Suprapubic skin (tissue), 4 donors: Measurements from ENCODE around the gene CNPPD1. TPM values are rescaled to one million over a fixed set of nuclear protein-coding genes. Genes with fewer than 3 reads are reported as not detected.

ENCODE experiments used
- DNase-seq, 2 donors: peaks; one replicate each; pipeline ENCODE4 v3.0.0-alpha.2; 2019; ENCODE audit warnings: low spot score in 2 of 2
- H3K27ac ChIP-seq: fragments of 200-600 bp; sonication (generic); one replicate; pipeline ENCODE4 v1.5.1; 2019
- H3K27me3 ChIP-seq: fragments of 200-600 bp; sonication (generic); one replicate; pipeline ENCODE4 v1.5.1; 2019
- H3K36me3 ChIP-seq: fragments of 200-600 bp; sonication (generic); one replicate; pipeline ENCODE4 v1.5.1; 2019
- H3K4me1 ChIP-seq: fragments of 200-600 bp; sonication (generic); one replicate; pipeline ENCODE4 v1.5.1; 2019
- H3K4me3 ChIP-seq: fragments of 200-600 bp; sonication (generic); one replicate; pipeline ENCODE4 v1.5.1; 2019; ENCODE audit warnings: mild to moderate bottlenecking
- H3K9me3 ChIP-seq: fragments of 200-600 bp; sonication (generic); one replicate; pipeline ENCODE4 v1.5.1; 2019
- CTCF ChIP-seq, 2 donors: fragments of 200-600 bp in 1 of 2; fragments of 450-650 bp in 1 of 2; sonication (generic) in 1 of 2; IDR thresholded peaks; one replicate each; pipeline ENCODE4 v1.5.1; 2016 to 2019; ENCODE audit warnings: antibody characterized with exemption in 2 of 2, mild to moderate bottlenecking in 1 of 2, moderate library complexity in 1 of 2
- EP300 ChIP-seq: sonication (generic); formaldehyde crosslinking; IDR thresholded peaks from one replicate; pipeline ENCODE4 v1.6.1; 2017; ENCODE audit warnings: antibody characterized with exemption
- POLR2A ChIP-seq, 2 donors: fragments of 450-650 bp; IDR thresholded peaks; one replicate each; pipeline ENCODE4 v1.6.1; 2017; ENCODE audit warnings: antibody characterized with exemption in 2 of 2, mild to moderate bottlenecking in 2 of 2, moderate library complexity in 2 of 2
- POLR2AphosphoS5 ChIP-seq, 3 donors: sonication (generic); formaldehyde crosslinking; IDR thresholded peaks; one replicate each; pipeline ENCODE4 v1.6.1; 2017; ENCODE audit warnings: antibody characterized with exemption in 3 of 3
- WGBS: methylation state at CpG from one replicate; pipeline ENCODE4 v1.1.5; 2018; 5-methylcytosine and 5-hydroxymethylcytosine counted together
- total RNA-seq, 4 donors: library from RNA; depleted of rRNA; stranded (reverse); fragments of >200 nt; gene quantifications; one replicate each; pipeline ENCODE4 v1.1.0, GENCODE V29; 2016

The CNPPD1 gene
- total RNA-seq, 4 donors from 2014 or later, result 44.9 to 70.3 (median 53.0) TPM

- Histone ChIP-seq H3K36me3 (no peaks in the 10 kb centered on the region), H3K4me3 (no peak overlapping the region), H3K27me3 (peaks cover 5% of the 10 kb centered on the region), H3K27ac (no peak overlapping the region), H3K4me1 (no peaks in the 10 kb centered on the region), H3K9me3 (no peaks in the 10 kb centered on the region)
- 81% methylated on average over 12 of the region's 12 CpGs for WGBS
- peak in 1 of 2 donors; percentile 35 for DNase-seq
- TF ChIP-seq POLR2AphosphoS5 (IDR thresholded peaks at IDR 0.05), result no peak
- no peak for TF ChIP-seq EP300
- no peak for TF ChIP-seq CTCF (IDR thresholded peaks at IDR 0.05)
- no peak for TF ChIP-seq POLR2A (IDR thresholded peaks at IDR 0.05)
These were observed 22.9 kb upstream of the CNPPD1 start for GRCh38 chr2:219199470-219200211.

GRCh38 chr2:219198974-219199373 lies 22.2 kb upstream of the CNPPD1 start:
- Histone ChIP-seq H3K36me3 (no peaks in the 10 kb centered on the region), H3K27ac (no peak overlapping the region), H3K4me3 (no peak overlapping the region), H3K27me3 (peaks cover 5% of the 10 kb centered on the region), H3K4me1 (no peaks in the 10 kb centered on the region), H3K9me3 (no peaks in the 10 kb centered on the region)
- TF ChIP-seq POLR2A (IDR thresholded peaks at IDR 0.05) (no peak), CTCF (IDR thresholded peaks at IDR 0.05) (no peak), POLR2AphosphoS5 (IDR thresholded peaks at IDR 0.05) (no peak), EP300 (no peak)
- 81% methylated on average over 4 of the region's 5 CpGs for WGBS
- DNase-seq, result peak in 1 of 2 donors; percentile 2

GRCh38 chr2:219197388-219197787 lies 20.7 kb upstream of the CNPPD1 start:
- WGBS, result 94% methylated on average over 1 of the region's 1 CpG
- Histone ChIP-seq H3K27ac (no peak overlapping the region), H3K36me3 (no peaks in the 10 kb centered on the region), H3K27me3 (peaks cover 5% of the 10 kb centered on the region), H3K9me3 (no peaks in the 10 kb centered on the region), H3K4me1 (no peaks in the 10 kb centered on the region), H3K4me3 (no peak overlapping the region)
- no peak for TF ChIP-seq POLR2AphosphoS5 (IDR thresholded peaks at IDR 0.05)
- TF ChIP-seq POLR2A (IDR thresholded peaks at IDR 0.05), result no peak
- TF ChIP-seq CTCF (IDR thresholded peaks at IDR 0.05), result no peak
- no peak for TF ChIP-seq EP300
- peak in 1 of 2 donors; percentile 5 for DNase-seq

- no peaks in the 10 kb centered on the region for H3K4me1 ChIP-seq
- 85% methylated on average over 7 of the region's 7 CpGs for WGBS
- TF ChIP-seq CTCF (IDR thresholded peaks at IDR 0.05) (no peak), POLR2A (IDR thresholded peaks at IDR 0.05) (no peak), EP300 (no peak), POLR2AphosphoS5 (IDR thresholded peaks at IDR 0.05) (no peak)
- H3K27me3 ChIP-seq, result no peaks in the 10 kb centered on the region
- H3K9me3 ChIP-seq, result no peaks in the 10 kb centered on the region
- peak in 1 of 2 donors; percentile 6 for DNase-seq
- H3K27ac ChIP-seq, result no peak overlapping the region
- H3K36me3 ChIP-seq, result peaks cover 28% of the 10 kb centered on the region
- H3K4me3 ChIP-seq, result no peak overlapping the region
These were observed 10.2 kb upstream of the CNPPD1 start for GRCh38 chr2:219186754-219187456.

GRCh38 chr2:219184121-219184520 lies 7.4 kb upstream of the CNPPD1 start:
- Histone ChIP-seq H3K27ac (no peak overlapping the region), H3K27me3 (no peaks in the 10 kb centered on the region), H3K36me3 (peaks cover 54% of the 10 kb centered on the region), H3K9me3 (no peaks in the 10 kb centered on the region), H3K4me1 (peaks cover 11% of the 10 kb centered on the region), H3K4me3 (no peak overlapping the region)
- 88% methylated on average over 2 of the region's 2 CpGs for WGBS
- no peak for TF ChIP-seq POLR2AphosphoS5 (IDR thresholded peaks at IDR 0.05)
- no peak for TF ChIP-seq EP300
- TF ChIP-seq POLR2A (IDR thresholded peaks at IDR 0.05), result no peak
- no peak for TF ChIP-seq CTCF (IDR thresholded peaks at IDR 0.05)
- DNase-seq, result peak in 1 of 2 donors; percentile 2
